GM18867 (cell line): Measurements from ENCODE around the gene MAP6.

Source experiments
- ATAC-seq: cut with Tn5 transposase; IDR thresholded peaks from one replicate; pipeline ENCODE4 v1.9.1; 2021; ENCODE audit warnings: mild to moderate bottlenecking, moderate library complexity; ENCODE audit not compliant: unreplicated experiment

The MAP6 gene

GRCh38 chr11:75571625-75572024 lies 97.2 kb downstream of the MAP6 start:
- ATAC-seq = no peak

- no peak for ATAC-seq
Observed at GRCh38 chr11:75570559-75571139, 98.2 kb downstream of the MAP6 start.

- no peak for ATAC-seq
Observed at GRCh38 chr11:75568616-75569219, 100.1 kb downstream of the MAP6 start.

GRCh38 chr11:75567971-75568370 lies 100.9 kb downstream of the MAP6 start:
- no peak for ATAC-seq

- no peak for ATAC-seq
Observed at GRCh38 chr11:75566763-75567279, 102.0 kb downstream of the MAP6 start.

GRCh38 chr11:75565916-75566762 lies 102.7 kb downstream of the MAP6 start:
- no peak for ATAC-seq

GRCh38 chr11:75565221-75565814 lies 103.5 kb downstream of the MAP6 start:
- ATAC-seq = no peak

- ATAC-seq = no peak
Observed at GRCh38 chr11:75563978-75564552, 104.8 kb downstream of the MAP6 start.

GRCh38 chr11:75563501-75563977 lies 105.3 kb downstream of the MAP6 start:
- ATAC-seq = no peak

GRCh38 chr11:75562836-75563484 lies 105.9 kb downstream of the MAP6 start:
- ATAC-seq = no peak

- ATAC-seq = peak; percentile 68
Observed at GRCh38 chr11:75562048-75562835, 106.6 kb downstream of the MAP6 start, which contains the start of gene SERPINH1. Gene SERPINH1 (plus strand): TSS chr11:75562253. CDS start chr11:75566350, 4,097 bp downstream.

GRCh38 chr11:75561426-75562047 lies 107.3 kb downstream of the MAP6 start:
- no peak for ATAC-seq

GRCh38 chr11:75560644-75561043 lies 108.2 kb downstream of the MAP6 start:
- no peak for ATAC-seq

- ATAC-seq = no peak
Observed at GRCh38 chr11:75558939-75559843, 109.6 kb downstream of the MAP6 start.

- no peak for ATAC-seq
Observed at GRCh38 chr11:75557666-75558494, 111.0 kb downstream of the MAP6 start.

- ATAC-seq = no peak
Observed at GRCh38 chr11:75556275-75556674, 112.6 kb downstream of the MAP6 start.
